Spleen (tissue), 11 donors: ENCODE measurements around the gene AUP1. TPM values are rescaled to one million over a fixed set of nuclear protein-coding genes. Genes with fewer than 3 reads are reported as not detected.
"Not testable (repeated sequence)": the region's sequence is repeated elsewhere in the genome, so short reads cannot be mapped to it uniquely, and the experiment has no call there.

Experiments used
- DNase-seq: peaks from one replicate; pipeline ENCODE4 v3.0.0-alpha.2; 2020
- H3K27ac ChIP-seq, 8 donors: fragments of 200-600 bp; sonication (generic) in 7 of 8; 1 replicate in 4 of 8; 2 replicates in 4 of 8; pipeline versions ENCODE4 v1.5.0 to v1.8.0; 2016 to 2021; ENCODE audit warnings: inconsistent platforms in 4 of 8, mild to moderate bottlenecking in 4 of 8, moderate library complexity in 1 of 8
- H3K27me3 ChIP-seq, 7 donors: fragments of 200-600 bp; sonication (generic) in 6 of 7; replicated peaks in 1 of 7; 1 replicate in 4 of 7; 2 replicates in 3 of 7; pipeline versions ENCODE4 v1.5.0 to v1.8.0; 2016 to 2021; ENCODE audit warnings: inconsistent platforms in 3 of 7, mild to moderate bottlenecking in 1 of 7
- H3K36me3 ChIP-seq, 6 donors: fragments of 200-600 bp; sonication (generic) in 5 of 6; 1 replicate in 4 of 6; 2 replicates in 2 of 6; pipeline versions ENCODE4 v1.5.0 to v1.8.0; 2016 to 2021; ENCODE audit warnings: inconsistent platforms in 2 of 6
- H3K4me1 ChIP-seq, 6 donors: fragments of 200-600 bp; sonication (generic) in 5 of 6; 1 replicate in 3 of 6; 2 replicates in 3 of 6; pipeline versions ENCODE4 v1.5.0 to v1.8.0; 2016 to 2021; ENCODE audit warnings: inconsistent platforms in 3 of 6
- H3K4me3 ChIP-seq, 8 donors: fragments of 200-600 bp; sonication (generic) in 7 of 8; 1 replicate in 4 of 8; 2 replicates in 4 of 8; pipeline versions ENCODE4 v1.5.0 to v1.8.0; 2016 to 2021; ENCODE audit warnings: inconsistent platforms in 4 of 8, mild to moderate bottlenecking in 4 of 8, moderate library complexity in 2 of 8
- H3K9me3 ChIP-seq, 8 donors: fragments of 200-600 bp; sonication (generic) in 7 of 8; 1 replicate in 4 of 8; 2 replicates in 4 of 8; pipeline versions ENCODE4 v1.5.0 to v1.8.0; 2016 to 2021; ENCODE audit warnings: inconsistent platforms in 4 of 8
- POLR2A ChIP-seq, 3 donors: fragments of 450-650 bp; IDR thresholded peaks; one replicate each; pipeline ENCODE4 v1.5.1; 2017; ENCODE audit warnings: antibody characterized with exemption in 3 of 3, mild to moderate bottlenecking in 1 of 3
- POLR2AphosphoS5 ChIP-seq, 3 donors: sonication (generic); formaldehyde crosslinking; IDR thresholded peaks; one replicate each; pipeline ENCODE4 v1.5.1; 2017; ENCODE audit warnings: antibody characterized with exemption in 3 of 3
- WGBS, 5 donors: extraction: QIAGEN DNeasy Blood & Tissue Kit in 3 of 5; methylation state at CpG; one replicate each; pipeline versions ENCODE4 v1.1.5 to v1.1.7; 2013 to 2018; 5-methylcytosine and 5-hydroxymethylcytosine counted together
- intact Hi-C: fragments of 100-400 bp; cut with DNase I; formaldehyde crosslinking; loops from one replicate; pipeline ENCODE4 v1.15.0; 2023; ENCODE audit warnings: low total_unique reads
- polyA plus RNA-seq, 3 donors: library from polyadenylated mRNA; stranded (reverse); fragments of 200-250 nt; gene quantifications; one replicate each; pipeline ENCODE4 v1.2.1, GENCODE V29; 2013
- total RNA-seq, 7 donors: library from RNA; depleted of rRNA in 3 of 7; stranded (reverse); fragments of >200 nt in 3 of 7; fragmentation: NEBNext Ultra II Directional in 4 of 7; extraction: Animal tissue kit (Norgen Biotek cat#: 25700) in 4 of 7; gene quantifications; one replicate each; pipeline versions ENCODE4 v1.1.0 to v1.2.1, GENCODE V29; 2016 to 2021
- TF ChIP-seq, protein P1 (sequence below), 11 experiments: fragments of 200-600 bp in 7 of 11; fragments of 450-650 bp in 4 of 11; sonication (generic) in 4 of 11; IDR thresholded peaks in 8 of 11; conservative IDR thresholded peaks in 3 of 11; 1 replicate in 7 of 11; 2 replicates in 4 of 11; pipeline versions ENCODE4 v1.4.0 to v1.8.0; 2016 to 2021; ENCODE audit warnings: antibody characterized with exemption in 11 of 11, inconsistent platforms in 4 of 11, mild to moderate bottlenecking in 1 of 11
- donor health status: healthy with polysubstance abuse.
- donor health status: DM: no; HTN: no; CAD: no; lungs with moderate emphysema.
- donor health status: DM: no; HTN: no; CAD: no.
- donor health status: Bipolar disorder and iron deficiency.
- donor health status: healthy.
- donor health status: DM: no; HTN: no; CAD: no.
- donor health status: DM: yes; HTN: yes; CAD: no.

Gene AUP1
- total and polyA plus RNA-seq, 10 donors = 107 to 226 (median 135) TPM

DNA sequence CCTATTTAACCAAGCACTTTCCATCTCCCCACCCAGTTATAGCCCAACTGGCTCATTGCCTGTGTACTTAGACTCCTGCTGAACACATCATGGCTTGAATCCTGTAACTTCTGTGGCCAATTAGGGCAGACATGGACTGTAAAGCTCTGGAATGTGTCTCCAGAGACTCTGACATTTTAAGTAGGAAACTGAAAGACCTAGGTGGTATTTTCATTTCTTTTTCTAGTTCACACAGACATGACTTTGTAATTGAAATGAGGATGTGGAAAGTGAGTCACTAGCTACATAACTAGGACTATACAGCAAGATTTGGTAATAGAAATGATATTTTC lies 37.2 kb upstream of the AUP1 start:
- no peaks in the 10 kb centered on the region for H3K36me3 ChIP-seq
- intact Hi-C loops = no loop called here
- no peaks in the 10 kb centered on the region for H3K27me3 ChIP-seq
- H3K9me3 ChIP-seq = no peaks in the 10 kb centered on the region
- no peak overlapping the region for H3K4me3 ChIP-seq
- TF ChIP-seq POLR2A (IDR thresholded peaks at IDR 0.05) (no peak), POLR2AphosphoS5 (IDR thresholded peaks at IDR 0.05) (no peak)
- TF ChIP-seq, protein P1, sequence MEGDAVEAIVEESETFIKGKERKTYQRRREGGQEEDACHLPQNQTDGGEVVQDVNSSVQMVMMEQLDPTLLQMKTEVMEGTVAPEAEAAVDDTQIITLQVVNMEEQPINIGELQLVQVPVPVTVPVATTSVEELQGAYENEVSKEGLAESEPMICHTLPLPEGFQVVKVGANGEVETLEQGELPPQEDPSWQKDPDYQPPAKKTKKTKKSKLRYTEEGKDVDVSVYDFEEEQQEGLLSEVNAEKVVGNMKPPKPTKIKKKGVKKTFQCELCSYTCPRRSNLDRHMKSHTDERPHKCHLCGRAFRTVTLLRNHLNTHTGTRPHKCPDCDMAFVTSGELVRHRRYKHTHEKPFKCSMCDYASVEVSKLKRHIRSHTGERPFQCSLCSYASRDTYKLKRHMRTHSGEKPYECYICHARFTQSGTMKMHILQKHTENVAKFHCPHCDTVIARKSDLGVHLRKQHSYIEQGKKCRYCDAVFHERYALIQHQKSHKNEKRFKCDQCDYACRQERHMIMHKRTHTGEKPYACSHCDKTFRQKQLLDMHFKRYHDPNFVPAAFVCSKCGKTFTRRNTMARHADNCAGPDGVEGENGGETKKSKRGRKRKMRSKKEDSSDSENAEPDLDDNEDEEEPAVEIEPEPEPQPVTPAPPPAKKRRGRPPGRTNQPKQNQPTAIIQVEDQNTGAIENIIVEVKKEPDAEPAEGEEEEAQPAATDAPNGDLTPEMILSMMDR (IDR thresholded peaks at IDR 0.05 in 8 of 11, conservative IDR thresholded peaks at IDR 0.05 in 3 of 11) = no peak
- H3K4me1 ChIP-seq = peaks cover 0 to 20% (median 4%) of the 10 kb centered on the region in 6 donors
- no peak for DNase-seq
- H3K27ac ChIP-seq = no peak overlapping the region

DNA sequence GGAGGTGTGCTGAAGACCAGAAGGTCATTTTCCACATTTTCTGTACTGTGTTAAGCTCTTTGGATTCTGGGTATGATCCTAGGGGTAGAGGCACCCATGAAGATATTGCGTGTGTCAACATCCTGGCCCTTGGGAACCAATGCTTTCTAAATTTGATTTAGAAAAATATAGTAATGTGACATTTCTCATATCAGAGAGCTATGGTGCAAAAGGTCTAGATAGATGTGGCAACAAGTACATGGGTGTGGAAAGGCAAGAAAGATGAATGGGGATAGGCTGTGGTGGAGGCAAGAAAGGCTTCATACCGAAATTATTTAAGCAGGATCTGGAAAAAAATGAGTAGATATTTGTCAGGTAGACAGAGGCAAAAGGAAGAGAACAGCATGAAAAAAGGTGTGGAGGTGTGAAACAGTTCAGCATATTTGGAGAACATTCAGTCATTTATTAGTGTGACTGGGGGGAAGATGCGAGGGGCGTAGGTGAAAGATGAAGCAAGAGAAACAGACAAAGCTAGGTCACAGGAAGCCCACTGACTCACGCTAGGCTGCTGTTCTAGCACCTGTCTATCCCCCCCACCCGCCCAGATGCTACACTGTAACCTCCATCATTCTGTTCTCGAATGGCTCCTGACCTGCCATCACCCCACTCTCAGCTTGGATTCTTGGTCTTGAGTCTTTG lies 36.7 kb upstream of the AUP1 start:
- Histone ChIP-seq H3K36me3 (no peaks in the 10 kb centered on the region), H3K4me3 (no peak overlapping the region), H3K9me3 (no peaks in the 10 kb centered on the region), H3K4me1 (peaks cover 0 to 15% (median 2%) of the 10 kb centered on the region in 6 donors), H3K27ac (no peak overlapping the region), H3K27me3 (no peaks in the 10 kb centered on the region)
- intact Hi-C loops = no loop called here
- no peak for DNase-seq
- TF ChIP-seq, protein P1 (IDR thresholded peaks at IDR 0.05 in 8 of 11, conservative IDR thresholded peaks at IDR 0.05 in 3 of 11) = no peak
- TF ChIP-seq POLR2AphosphoS5 (IDR thresholded peaks at IDR 0.05) (no peak), POLR2A (IDR thresholded peaks at IDR 0.05) (no peak)
- 68 to 82% (median 80%) methylated on average over 7 of the region's 7 CpGs for WGBS, 5 donors

DNA sequence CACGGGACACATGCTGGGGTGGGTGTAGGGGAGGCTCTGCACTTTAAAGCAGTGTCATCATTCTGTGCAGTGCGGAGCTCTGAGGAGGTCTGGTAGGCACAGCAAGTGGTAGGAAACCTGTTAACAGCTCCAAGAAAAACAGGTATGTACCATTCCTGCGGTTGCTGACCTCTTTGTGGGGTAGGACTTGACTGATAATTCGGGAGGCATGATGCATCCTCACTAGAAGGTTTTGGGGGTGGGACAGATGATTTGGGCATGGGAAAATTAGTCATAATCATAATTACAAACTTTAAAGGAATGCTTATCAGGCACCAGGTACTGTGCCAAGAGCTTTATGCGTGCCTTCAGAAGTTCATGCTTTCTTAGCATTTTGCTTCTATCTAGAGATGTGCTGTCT lies 34.7 kb upstream of the AUP1 start:
- 82 to 88% (median 87%) methylated on average over 5 of the region's 5 CpGs for WGBS, 5 donors
- H3K4me1 ChIP-seq = peaks cover 0 to 13% (median 0%) of the 10 kb centered on the region in 6 donors
- no peak overlapping the region for H3K4me3 ChIP-seq
- no peak overlapping the region for H3K27ac ChIP-seq
- no peaks in the 10 kb centered on the region for H3K9me3 ChIP-seq
- no peak for DNase-seq
- TF ChIP-seq, protein P1 (IDR thresholded peaks at IDR 0.05 in 8 of 11, conservative IDR thresholded peaks at IDR 0.05 in 3 of 11) = no peak
- TF ChIP-seq POLR2AphosphoS5 (IDR thresholded peaks at IDR 0.05) (no peak), POLR2A (IDR thresholded peaks at IDR 0.05) (no peak)
- no peaks in the 10 kb centered on the region for H3K36me3 ChIP-seq
- H3K27me3 ChIP-seq = no peaks in the 10 kb centered on the region
- intact Hi-C loops = no loop called here

DNA sequence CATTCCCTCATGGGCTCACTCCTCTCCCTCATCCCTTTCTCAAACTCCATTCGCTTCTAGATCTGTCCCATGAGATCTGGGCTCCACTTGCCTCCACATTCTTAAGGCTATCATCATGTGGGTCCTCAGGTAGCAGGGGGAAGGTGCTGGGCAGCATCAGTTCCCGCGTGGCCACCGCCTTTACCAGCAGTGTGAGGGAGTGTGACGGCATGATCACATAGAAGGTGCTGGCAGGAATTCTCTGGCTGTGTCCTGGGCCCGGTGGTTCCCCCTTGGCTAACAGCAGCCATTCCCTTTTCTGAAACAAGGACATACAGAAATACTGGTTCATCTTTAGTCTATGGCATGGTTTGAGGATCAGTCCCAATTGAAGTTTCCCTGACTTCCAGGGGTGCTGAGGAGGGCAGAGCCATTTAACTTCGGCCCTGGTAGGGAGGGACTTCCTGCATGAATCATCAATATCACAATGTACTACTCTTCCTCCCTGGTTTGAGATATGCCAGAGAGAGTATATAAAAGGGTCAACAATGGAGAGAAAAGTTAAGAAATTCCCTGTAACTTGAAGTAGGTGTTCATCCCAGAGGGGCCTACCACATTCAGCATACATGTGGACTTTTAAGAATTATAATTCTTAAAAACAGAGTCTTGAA lies 32.7 kb upstream of the AUP1 start:
- Histone ChIP-seq H3K27ac (peak overlapping the region in 1 of 8 donors; percentile 12), H3K36me3 (peaks cover 0 to 9% (median 0%) of the 10 kb centered on the region in 6 donors), H3K4me1 (peaks cover 0 to 26% (median under 1%) of the 10 kb centered on the region in 6 donors), H3K27me3 (no peaks in the 10 kb centered on the region), H3K4me3 (no peak overlapping the region), H3K9me3 (no peaks in the 10 kb centered on the region)
- TF ChIP-seq, protein P1 (IDR thresholded peaks at IDR 0.05 in 8 of 11, conservative IDR thresholded peaks at IDR 0.05 in 3 of 11) = no peak
- no peak for TF ChIP-seq POLR2A (IDR thresholded peaks at IDR 0.05)
- WGBS, 5 donors = 76 to 88% (median 85%) methylated on average over 7 of the region's 7 CpGs
- DNase-seq = no peak
- intact Hi-C loops = no loop called here

DNA sequence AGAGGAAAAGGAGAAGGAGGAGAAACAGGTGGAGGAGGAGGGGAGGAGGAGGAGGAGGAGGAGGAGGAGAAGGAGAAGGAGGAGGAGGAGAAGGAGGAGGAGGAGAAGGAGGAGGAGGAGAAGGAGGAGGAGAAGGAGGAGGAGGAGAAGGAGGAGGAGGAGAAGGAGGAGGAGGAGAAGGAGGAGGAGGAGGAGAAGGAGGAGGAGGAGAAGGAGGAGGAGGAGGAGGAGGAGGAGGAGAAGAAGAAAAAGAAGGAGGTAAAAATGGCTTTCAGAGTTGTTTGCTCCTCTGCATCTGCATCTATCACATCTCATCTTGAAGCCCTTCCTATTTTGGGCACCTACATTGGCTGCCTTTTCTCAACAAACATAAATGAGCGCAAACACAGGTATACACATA lies 31.5 kb upstream of the AUP1 start:
- H3K4me1 ChIP-seq = peaks cover 0 to 39% (median 9%) of the 10 kb centered on the region in 6 donors
- intact Hi-C loops, DNase-seq, H3K9me3 ChIP-seq, H3K27me3 ChIP-seq, H3K27ac ChIP-seq, H3K4me3 ChIP-seq: not testable (repeated sequence)
- WGBS, 5 donors = 95 to 100% (median 96%) methylated on average over 1 of the region's 1 CpG
- peaks cover 0 to 22% (median 9%) of the 10 kb centered on the region in 6 donors for H3K36me3 ChIP-seq
